Stimulated activated CD8-positive, alpha-beta memory T cell treated with anti-CD3 and anti-CD28 coated beads, Interleukin-15, amount 100 ng/mL, for 48 hours (primary cell): ENCODE results near the gene B4GALNT3.

Source experiments
- DNase-seq, 2 donors: peaks; one replicate each; pipeline ENCODE4 v3.0.0-alpha.2; 2020; ENCODE audit warnings: low read depth in 2 of 2

Gene B4GALNT3

DNA sequence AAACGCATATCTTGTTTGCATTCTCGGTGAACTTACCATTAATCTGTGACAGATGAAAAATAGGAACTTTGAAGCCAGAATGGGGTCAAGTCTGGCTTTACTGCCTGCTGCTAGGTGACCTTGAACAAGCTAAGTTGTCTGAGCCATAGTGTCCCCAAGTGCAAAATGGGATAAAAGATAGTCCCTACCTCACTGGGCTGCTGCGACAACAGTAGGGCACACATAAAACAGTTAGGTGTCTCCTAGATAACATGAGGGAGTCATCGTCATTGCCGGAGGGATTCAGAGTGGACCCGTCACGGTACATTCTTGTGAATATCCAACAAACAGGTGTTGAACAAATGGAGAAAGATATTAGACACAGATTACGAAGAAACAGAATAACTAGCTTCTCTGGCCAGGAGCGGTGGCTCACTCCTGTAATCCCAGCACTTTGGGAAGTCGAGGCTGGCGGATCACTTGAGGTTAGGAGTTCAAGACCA lies 132.3 kb downstream of the B4GALNT3 start:
- DNase-seq, result no peak

DNA sequence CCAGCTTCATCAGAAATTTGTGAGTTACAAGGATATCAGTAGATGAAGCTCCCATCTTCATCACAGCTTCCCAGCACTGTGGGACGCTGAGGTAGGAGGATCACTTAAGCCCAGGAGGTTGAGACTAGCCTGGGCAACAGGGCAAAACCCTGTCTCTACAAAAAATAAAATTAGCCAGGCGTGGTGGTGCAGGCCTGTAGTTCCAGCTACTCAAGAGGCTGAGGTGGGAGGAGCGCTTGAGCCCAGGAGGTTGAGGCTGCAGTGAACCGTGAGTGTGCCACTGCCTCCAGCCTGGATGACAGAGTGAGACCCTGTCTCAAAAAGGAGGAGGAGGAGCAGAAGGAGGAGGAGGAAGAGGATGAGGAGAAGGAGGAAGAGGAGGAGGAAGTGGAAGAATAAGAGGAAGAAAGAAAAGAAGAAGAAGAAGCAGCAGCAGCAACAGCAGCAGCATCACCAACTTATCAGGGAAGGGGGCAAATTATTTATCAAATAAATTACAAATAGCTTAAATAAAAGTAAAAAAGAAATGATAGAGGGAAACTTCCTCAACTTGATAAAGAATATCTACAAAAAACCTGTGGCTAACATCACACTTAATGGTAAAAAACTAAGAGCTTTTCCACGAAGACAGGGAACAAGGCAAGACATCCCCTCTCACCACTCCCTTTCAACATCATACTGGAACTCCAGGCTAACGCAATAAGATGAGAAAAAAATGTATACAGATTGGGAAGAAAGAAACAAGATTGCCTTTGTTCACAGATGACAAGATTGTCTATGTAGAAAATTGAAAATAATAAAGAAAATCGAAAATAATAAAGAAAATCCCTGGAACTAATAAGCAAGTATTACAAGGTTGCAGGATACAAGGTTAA lies 133.9 kb downstream of the B4GALNT3 start:
- DNase-seq, result no peak

DNA sequence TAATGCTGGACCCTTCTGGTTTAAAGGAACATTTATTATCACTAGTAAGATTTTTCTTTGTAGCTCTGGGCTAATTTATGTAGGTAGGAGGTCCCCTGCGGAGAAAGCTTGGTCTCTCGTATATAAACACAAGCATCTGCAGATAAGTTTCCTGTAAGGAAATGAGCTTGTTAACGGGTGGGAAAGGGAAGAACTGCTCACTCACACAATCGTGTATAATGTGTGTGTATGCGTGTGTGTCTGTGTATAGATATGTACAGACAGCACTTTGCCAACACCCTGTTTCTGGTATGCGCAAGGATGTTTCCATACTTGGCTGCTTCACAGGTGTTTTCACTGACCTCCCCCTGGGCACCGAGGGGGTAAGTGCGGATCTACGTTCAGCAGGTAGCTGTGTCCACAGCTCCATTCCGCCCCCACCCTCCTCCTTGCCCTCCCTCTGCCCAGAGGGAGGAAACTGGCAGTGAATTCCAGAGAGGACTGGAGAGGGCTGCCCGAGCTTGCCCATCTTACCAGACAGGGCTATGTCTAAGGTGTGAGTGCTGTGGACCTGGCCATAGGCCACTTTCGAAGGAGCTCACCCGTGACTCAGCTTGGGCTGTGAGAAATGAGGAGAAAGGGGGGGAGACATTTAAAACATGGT lies 138.3 kb downstream of the B4GALNT3 start:
- no peak for DNase-seq

DNA sequence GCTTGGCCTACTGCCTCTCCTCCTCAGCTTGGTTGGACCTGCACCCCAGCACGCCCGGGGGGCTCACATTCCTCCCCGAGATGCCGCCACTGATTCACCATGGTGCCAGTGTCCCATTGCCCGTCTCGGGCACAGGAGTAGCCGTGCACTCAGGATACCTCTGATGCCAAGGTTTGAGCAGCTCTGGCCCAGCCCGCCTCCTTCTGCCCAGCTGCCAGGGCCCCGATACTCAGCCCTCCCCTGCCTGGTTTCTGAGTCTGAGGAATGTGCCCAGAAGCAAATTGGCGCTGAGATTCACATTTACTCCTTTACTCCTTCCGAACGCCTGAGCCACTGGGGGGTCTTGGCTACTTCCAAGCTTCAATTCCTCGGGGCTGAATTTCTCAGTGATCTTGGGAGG lies 140.0 kb downstream of the B4GALNT3 start:
- no peak for DNase-seq

DNA sequence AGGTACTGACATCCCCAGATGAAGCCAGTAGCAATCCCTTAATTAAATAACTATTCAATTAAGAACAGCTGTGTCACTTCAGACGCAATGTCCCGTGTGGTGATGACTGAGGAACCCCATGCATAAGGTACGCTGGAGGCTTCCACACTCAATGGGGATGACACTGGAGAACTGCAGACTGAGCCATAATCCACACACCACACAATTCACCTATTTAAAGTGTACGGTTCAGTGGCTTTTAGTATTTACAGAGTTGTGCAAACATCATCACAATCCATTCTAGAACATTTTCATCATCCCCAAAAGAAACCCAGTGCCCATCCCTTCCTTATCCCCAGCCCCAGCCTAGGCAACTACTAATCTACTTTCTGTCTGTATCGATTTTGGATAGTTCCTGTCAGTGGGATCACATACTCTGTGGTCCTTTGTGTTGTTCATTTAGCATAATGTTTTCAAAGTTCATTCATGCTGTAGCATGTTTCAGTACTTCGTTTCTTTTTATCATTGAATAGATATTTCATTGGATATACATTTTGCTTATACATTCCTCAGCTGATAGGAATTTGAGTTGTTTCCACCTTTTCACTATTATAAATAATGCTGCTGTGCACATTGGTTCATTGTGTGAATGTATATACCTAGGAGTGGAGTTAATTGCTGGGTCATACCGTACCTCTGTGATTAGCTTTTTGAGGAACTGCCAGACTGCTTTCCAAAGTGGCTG lies 142.4 kb downstream of the B4GALNT3 start:
- DNase-seq, result no peak

DNA sequence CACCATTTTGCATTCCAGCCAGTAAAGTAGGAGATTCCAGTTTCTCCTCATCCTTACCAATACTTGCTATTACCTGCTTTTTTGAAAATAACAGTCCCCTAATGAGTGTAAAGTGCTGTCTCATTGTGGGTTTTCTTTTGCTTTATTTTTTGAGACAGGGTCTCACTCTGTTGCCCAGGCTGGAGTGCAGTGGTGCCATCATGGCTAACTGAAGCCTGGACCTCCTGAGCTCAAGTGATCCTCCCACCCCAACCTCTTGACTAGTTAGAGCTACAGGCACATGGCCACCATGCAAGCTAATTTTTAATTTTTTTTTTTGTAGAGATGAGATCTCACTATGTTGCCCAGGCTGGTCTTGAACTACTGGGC lies 142.9 kb downstream of the B4GALNT3 start:
- no peak for DNase-seq

DNA sequence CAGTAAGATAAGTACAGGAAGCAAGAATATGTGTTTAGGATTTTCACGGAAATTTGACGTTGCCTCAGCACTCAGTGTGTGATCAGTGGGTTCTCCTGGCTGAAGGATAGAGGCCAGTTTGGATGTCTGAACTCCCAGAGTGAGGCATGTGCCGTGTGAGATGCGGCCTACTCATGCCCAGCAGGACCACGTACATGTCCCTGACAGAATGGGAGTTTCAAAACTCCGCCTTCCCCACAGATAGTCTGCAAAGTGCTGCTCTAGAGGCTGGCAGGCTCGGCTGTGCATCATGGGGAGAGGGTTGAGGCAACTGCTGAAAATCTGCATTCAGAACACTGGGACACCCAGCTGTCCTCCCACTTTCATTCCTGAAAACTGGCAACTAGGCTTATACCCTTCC lies 145.2 kb downstream of the B4GALNT3 start:
- no peak for DNase-seq

DNA sequence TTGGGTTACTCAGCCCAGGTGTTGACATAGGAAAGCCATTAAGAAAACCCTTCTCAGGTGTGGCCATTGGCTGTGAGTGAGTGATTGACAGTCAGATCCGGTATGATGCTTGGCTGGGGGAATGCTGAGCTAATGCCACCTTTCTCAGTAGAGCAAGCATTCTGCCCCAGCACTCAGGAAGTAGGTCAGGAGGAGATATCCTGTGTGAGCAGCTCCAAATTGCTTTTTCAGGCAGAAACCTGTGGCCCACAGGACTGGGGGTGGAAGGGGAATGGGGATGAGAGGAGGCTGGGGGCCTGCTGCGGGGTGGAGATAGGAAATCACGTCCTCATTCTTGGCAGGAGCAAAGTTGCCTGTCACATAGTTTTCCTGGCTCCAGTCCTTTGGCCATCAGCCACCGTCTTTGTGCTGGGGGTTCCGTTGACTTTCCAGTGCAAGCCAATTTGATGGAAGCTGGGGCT lies 147.8 kb downstream of the B4GALNT3 start:
- DNase-seq, result no peak

DNA sequence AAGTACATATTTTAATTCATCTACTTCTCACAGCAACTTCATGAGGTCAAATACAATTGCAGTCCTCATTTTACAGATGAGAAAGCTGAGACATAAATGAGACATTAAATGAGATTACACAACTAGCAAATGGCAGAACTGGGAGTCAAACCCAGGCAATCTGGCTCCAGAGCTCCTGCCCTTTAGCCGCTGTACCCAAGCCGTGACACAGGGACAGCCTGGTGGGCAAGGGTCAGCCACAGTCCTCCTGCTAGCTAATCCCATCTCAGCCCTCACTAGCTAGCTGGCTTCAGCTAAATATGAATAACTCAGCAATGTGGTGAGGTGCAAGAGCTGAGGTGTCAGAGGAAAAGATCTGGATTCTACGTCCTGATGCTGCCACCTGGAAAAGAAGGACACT lies 148.7 kb downstream of the B4GALNT3 start:
- no peak for DNase-seq

DNA sequence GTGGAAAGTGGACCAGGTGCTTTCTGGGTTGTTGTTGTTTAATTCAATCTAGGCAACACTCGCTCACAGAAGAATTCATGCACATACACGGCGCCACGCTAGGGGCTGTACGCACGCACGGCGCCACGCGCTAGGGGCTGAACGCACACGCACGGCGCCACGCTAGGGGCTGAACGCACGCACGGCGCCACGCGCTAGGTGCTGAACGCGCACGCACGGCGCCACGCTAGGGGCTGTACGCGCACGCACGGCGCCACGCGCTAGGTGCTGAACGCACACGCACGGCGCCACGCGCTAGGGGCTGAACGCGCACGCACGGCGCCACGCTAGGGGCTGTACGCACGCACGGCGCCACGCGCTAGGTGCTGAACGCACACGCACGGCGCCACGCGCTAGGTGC lies 149.2 kb downstream of the B4GALNT3 start:
- no peak for DNase-seq

DNA sequence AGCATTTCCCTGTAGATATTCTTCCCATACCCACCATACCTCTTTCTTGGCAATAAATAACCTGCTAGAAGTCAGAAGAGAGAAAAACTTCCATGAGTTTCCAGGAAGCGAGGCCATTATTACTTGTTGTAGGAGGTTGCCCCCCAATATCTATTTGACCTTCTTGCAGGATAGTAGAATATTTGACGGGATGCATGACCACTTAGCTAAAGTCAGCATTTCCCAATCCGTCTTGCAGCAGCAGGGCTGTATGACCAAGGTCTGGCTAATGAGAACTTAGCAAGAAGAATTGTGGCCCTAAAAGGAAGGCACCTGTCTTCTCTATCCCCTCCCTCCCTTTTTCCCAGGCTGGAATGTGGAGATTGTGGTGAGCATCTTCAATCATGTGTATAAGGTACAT lies 152.0 kb downstream of the B4GALNT3 start:
- DNase-seq, result no peak

DNA sequence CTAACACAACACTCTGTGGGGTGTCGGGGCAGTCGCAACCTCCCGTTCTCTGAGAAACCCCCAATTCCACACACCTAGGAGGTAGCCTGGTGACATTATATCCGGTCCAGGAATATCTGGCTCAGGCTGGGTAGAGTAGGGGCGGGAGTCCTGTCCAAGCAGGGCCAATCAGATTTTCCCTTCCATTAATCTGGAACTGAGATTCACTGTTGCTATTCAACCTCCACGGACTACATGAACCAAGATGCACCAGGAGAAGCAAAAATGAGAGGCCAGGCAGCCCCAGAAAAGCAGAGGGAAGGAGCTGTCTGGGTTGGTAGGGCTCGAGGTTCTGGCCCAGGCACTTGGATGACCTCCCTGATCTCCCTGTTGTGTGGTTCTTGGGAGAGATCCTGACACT lies 152.6 kb downstream of the B4GALNT3 start:
- DNase-seq, result no peak

DNA sequence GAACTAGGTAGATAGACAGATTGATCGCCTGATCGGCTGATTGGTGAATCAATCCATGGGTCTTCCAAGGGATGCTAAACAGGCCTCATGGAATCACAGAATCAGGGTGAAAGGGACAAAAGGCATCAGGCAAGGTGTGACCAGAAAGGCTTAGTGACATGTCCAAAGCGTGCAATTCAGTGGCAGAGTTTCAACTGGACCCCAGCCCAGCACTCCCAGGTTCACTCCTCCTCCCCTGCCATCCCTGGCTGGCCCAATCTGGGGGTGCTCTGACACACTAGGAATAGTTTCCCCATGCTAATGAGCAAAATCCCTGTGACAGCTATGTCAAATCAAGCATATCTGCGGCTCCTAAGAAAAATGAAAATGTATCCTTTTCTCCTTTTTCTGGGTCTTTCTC lies 153.1 kb downstream of the B4GALNT3 start:
- DNase-seq, result no peak
